ENCODE data around the gene PARD3. TPM values are rescaled to one million over a fixed set of nuclear protein-coding genes. Genes with fewer than 3 reads are reported as not detected.

The PARD3 gene
- total and polyA plus RNA-seq, 2 donors from 2014 or later = 21.1 to 47.5 TPM

- Histone ChIP-seq H3K9ac (ENCODE audit: low read length in 3 of 3) (no peak overlapping the region), H3K27me3 (ENCODE audit: control insufficient read depth, insufficient read depth, low read length) (no peaks in the 10 kb centered on the region), H3K4me3 (ENCODE audit: low read length in 3 of 3) (no peak overlapping the region), H3K9me3 (ENCODE audit: control insufficient read depth in 2 of 3, insufficient read depth in 1 of 3, low read length in 3 of 3) (no peaks in the 10 kb centered on the region), H3K36me3 (ENCODE audit: control insufficient read depth in 2 of 3, insufficient read depth in 3 of 3, low read length in 3 of 3) (no peaks in the 10 kb centered on the region), H3K4me1 (ENCODE audit: control insufficient read depth in 2 of 3, insufficient read depth in 2 of 3, low read depth in 1 of 3, low read length in 3 of 3) (peaks cover 0 to 2% (median 0%) of the 10 kb centered on the region in 3 donors), H3K27ac (ENCODE audit: low read depth in 2 of 2, low read length in 2 of 2) (no peak overlapping the region)
- no peak for FAIRE-seq
- DNase-seq = peak in 3 of 5 donors; percentile 13 to 83 (median 67)
- intact Hi-C loops (cut with DNase I) = no loop called here
- no peak for TF ChIP-seq CTCF (IDR thresholded peaks at IDR 0.05; ENCODE audit: borderline replicate concordance, extremely low read depth, insufficient read depth)
These were observed 267.8 kb downstream of the PARD3 start for GRCh38 chr10:34547291-34547690.

GRCh38 chr10:34544400-34544799 lies 270.7 kb downstream of the PARD3 start:
- no peak overlapping the region for H3K9ac ChIP-seq (ENCODE audit: low read length in 3 of 3)
- no peaks in the 10 kb centered on the region for H3K36me3 ChIP-seq (ENCODE audit: control insufficient read depth in 2 of 3, insufficient read depth in 3 of 3, low read length in 3 of 3)
- FAIRE-seq = no peak
- intact Hi-C loops (cut with DNase I) = no loop called here
- H3K27ac ChIP-seq (ENCODE audit: low read depth in 2 of 2, low read length in 2 of 2) = no peak overlapping the region
- DNase-seq = no peak
- H3K27me3 ChIP-seq (ENCODE audit: control insufficient read depth, insufficient read depth, low read length) = no peaks in the 10 kb centered on the region
- no peak overlapping the region for H3K4me3 ChIP-seq (ENCODE audit: low read length in 3 of 3)
- peaks cover 0 to 2% (median 2%) of the 10 kb centered on the region in 3 donors for H3K4me1 ChIP-seq (ENCODE audit: control insufficient read depth in 2 of 3, insufficient read depth in 2 of 3, low read depth in 1 of 3, low read length in 3 of 3)
- no peak for TF ChIP-seq CTCF (IDR thresholded peaks at IDR 0.05; ENCODE audit: borderline replicate concordance, extremely low read depth, insufficient read depth)
- H3K9me3 ChIP-seq (ENCODE audit: control insufficient read depth in 2 of 3, insufficient read depth in 1 of 3, low read length in 3 of 3) = no peaks in the 10 kb centered on the region

- no peaks in the 10 kb centered on the region for H3K27me3 ChIP-seq (ENCODE audit: control insufficient read depth, insufficient read depth, low read length)
- H3K4me1 ChIP-seq (ENCODE audit: control insufficient read depth in 2 of 3, insufficient read depth in 2 of 3, low read depth in 1 of 3, low read length in 3 of 3) = peaks cover 0 to 2% (median 2%) of the 10 kb centered on the region in 3 donors
- no peak overlapping the region for H3K4me3 ChIP-seq (ENCODE audit: low read length in 3 of 3)
- DNase-seq (no peak), FAIRE-seq (no peak)
- no peaks in the 10 kb centered on the region for H3K9me3 ChIP-seq (ENCODE audit: control insufficient read depth in 2 of 3, insufficient read depth in 1 of 3, low read length in 3 of 3)
- H3K27ac ChIP-seq (ENCODE audit: low read depth in 2 of 2, low read length in 2 of 2) = no peak overlapping the region
- no peak for TF ChIP-seq CTCF (IDR thresholded peaks at IDR 0.05; ENCODE audit: borderline replicate concordance, extremely low read depth, insufficient read depth)
- H3K9ac ChIP-seq (ENCODE audit: low read length in 3 of 3) = no peak overlapping the region
- intact Hi-C loops (cut with DNase I) = no loop called here
- no peaks in the 10 kb centered on the region for H3K36me3 ChIP-seq (ENCODE audit: control insufficient read depth in 2 of 3, insufficient read depth in 3 of 3, low read length in 3 of 3)
These were observed 271.4 kb downstream of the PARD3 start for GRCh38 chr10:34543716-34544115.

GRCh38 chr10:34540492-34540891 lies 274.6 kb downstream of the PARD3 start:
- no peaks in the 10 kb centered on the region for H3K27me3 ChIP-seq (ENCODE audit: control insufficient read depth, insufficient read depth, low read length)
- FAIRE-seq = no peak
- DNase-seq = no peak
- intact Hi-C loops (cut with DNase I) = no loop called here
- H3K36me3 ChIP-seq (ENCODE audit: control insufficient read depth in 2 of 3, insufficient read depth in 3 of 3, low read length in 3 of 3) = no peaks in the 10 kb centered on the region
- H3K9ac ChIP-seq (ENCODE audit: low read length in 3 of 3) = no peak overlapping the region
- no peak for TF ChIP-seq CTCF (IDR thresholded peaks at IDR 0.05; ENCODE audit: borderline replicate concordance, extremely low read depth, insufficient read depth)
- no peaks in the 10 kb centered on the region for H3K9me3 ChIP-seq (ENCODE audit: control insufficient read depth in 2 of 3, insufficient read depth in 1 of 3, low read length in 3 of 3)
- H3K27ac ChIP-seq (ENCODE audit: low read depth in 2 of 2, low read length in 2 of 2) = no peak overlapping the region
- H3K4me1 ChIP-seq (ENCODE audit: control insufficient read depth in 2 of 3, insufficient read depth in 2 of 3, low read depth in 1 of 3, low read length in 3 of 3) = peaks cover 0 to 6% (median 4%) of the 10 kb centered on the region in 3 donors
- H3K4me3 ChIP-seq (ENCODE audit: low read length in 3 of 3) = no peak overlapping the region

Data from kidney (tissue), 14 donors.